ENCODE results near the gene CASP7.

CASP7 gene

DNA sequence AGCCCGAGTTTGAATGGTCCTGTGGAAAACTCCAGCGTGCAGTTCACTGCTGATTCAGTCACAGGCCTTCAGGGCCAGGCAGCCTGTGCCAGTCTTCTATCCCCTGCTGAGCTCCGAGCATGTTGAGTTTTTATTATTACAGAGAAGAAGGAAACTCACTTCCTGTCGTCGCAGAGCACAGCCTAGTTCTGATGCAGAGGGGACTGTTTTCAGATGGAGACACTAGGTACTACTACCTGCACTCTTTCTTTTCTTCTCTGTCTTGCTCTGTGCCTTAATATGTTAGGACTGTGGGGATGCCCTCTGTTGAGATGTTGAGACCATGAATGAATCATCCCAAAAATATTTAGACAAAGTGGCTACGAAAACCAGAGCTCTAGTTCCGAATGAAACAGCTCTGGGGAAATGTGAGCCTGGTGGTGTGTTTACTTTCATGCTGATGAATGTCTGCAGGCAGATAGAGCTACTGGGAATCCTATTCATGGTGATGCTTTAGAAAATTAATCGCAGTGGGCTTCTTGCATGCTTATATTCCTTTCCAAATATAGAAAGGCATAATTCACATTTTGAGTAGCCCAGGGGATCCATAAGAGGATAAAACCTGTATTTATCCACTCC, 29.6 kb downstream of the CASP7 start:
- peaks cover 3% of the 10 kb centered on the region; the same call in 1 of the 2 replicates for H3K9me3 ChIP-seq
- no peak overlapping the region for H3K4me3 ChIP-seq (ENCODE audit: low read depth, low read length)
- TF ChIP-seq, protein P1, sequence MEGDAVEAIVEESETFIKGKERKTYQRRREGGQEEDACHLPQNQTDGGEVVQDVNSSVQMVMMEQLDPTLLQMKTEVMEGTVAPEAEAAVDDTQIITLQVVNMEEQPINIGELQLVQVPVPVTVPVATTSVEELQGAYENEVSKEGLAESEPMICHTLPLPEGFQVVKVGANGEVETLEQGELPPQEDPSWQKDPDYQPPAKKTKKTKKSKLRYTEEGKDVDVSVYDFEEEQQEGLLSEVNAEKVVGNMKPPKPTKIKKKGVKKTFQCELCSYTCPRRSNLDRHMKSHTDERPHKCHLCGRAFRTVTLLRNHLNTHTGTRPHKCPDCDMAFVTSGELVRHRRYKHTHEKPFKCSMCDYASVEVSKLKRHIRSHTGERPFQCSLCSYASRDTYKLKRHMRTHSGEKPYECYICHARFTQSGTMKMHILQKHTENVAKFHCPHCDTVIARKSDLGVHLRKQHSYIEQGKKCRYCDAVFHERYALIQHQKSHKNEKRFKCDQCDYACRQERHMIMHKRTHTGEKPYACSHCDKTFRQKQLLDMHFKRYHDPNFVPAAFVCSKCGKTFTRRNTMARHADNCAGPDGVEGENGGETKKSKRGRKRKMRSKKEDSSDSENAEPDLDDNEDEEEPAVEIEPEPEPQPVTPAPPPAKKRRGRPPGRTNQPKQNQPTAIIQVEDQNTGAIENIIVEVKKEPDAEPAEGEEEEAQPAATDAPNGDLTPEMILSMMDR (IDR thresholded peaks at IDR 0.05; ENCODE audit: low read depth, low read length) = no peak
- no peaks in the 10 kb centered on the region for H3K36me3 ChIP-seq
- no peaks in the 10 kb centered on the region for H3K27me3 ChIP-seq
- H3K4me1 ChIP-seq = no peaks in the 10 kb centered on the region
- DNase-seq = no peak

- H3K36me3 ChIP-seq = no peaks in the 10 kb centered on the region
- TF ChIP-seq, protein P1 (IDR thresholded peaks at IDR 0.05; ENCODE audit: low read depth, low read length) = no peak
- peaks cover 3% of the 10 kb centered on the region; the same call in 1 of the 2 replicates for H3K9me3 ChIP-seq
- DNase-seq = no peak
- no peaks in the 10 kb centered on the region for H3K4me1 ChIP-seq
- no peak overlapping the region for H3K4me3 ChIP-seq (ENCODE audit: low read depth, low read length)
- no peaks in the 10 kb centered on the region for H3K27me3 ChIP-seq
These were observed 31.4 kb downstream of the CASP7 start for GRCh38 chr10:113711142-113711541.

GRCh38 chr10:113712024-113712423, 32.3 kb downstream of the CASP7 start:
- Histone ChIP-seq H3K4me3 (ENCODE audit: low read depth, low read length) (no peak overlapping the region), H3K4me1 (no peaks in the 10 kb centered on the region), H3K27me3 (no peaks in the 10 kb centered on the region), H3K36me3 (no peaks in the 10 kb centered on the region), H3K9me3 (peaks cover 3% of the 10 kb centered on the region; the same call in 1 of the 2 replicates)
- TF ChIP-seq, protein P1 (IDR thresholded peaks at IDR 0.05; ENCODE audit: low read depth, low read length) = no peak
- DNase-seq = no peak

DNA sequence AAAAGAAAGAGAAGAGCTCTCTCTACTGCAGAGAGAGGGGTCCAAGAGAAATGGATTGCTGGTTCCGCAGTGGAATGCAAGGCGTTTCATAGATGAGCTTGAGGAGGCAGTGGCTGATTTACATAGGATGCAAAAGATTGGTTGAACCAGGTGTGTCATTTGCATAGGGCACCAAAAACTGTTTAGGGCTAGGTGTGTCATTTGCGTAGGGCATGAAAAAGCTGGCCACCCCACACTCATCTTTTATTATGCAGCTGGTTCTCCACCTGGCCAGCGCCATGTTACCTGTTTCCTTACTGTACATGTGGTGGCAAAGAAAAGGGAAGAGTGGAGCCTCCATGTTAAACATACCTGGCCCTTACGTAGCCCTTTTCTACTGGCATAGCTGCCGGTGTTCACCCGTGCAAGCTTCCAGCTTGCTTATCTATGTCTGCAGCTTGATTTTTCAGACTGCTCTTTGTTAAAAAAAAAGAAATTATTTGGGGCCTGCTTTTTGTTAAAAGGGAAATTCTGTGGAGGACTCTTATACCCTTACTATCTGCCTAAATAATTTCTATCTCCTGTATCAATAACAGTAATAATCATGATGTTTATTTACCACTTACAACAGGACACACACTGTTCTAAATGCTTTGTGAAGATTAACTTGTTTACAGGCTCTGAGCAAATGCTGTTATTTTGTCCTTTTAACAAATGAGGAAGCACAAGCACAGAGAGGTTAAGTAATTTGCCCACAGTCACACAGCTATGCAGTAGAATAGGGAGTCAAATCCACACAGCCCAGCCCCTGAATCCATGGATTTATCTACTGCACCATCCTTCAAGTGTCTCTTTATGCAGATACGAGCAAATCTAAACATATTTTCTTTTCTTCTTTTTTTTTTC, 33.3 kb downstream of the CASP7 start:
- DNase-seq = no peak
- Histone ChIP-seq H3K36me3 (no peaks in the 10 kb centered on the region), H3K27me3 (no peaks in the 10 kb centered on the region), H3K4me3 (ENCODE audit: low read depth, low read length) (no peak overlapping the region), H3K4me1 (no peaks in the 10 kb centered on the region), H3K9me3 (peaks cover 3% of the 10 kb centered on the region; the same call in 1 of the 2 replicates)
- TF ChIP-seq, protein P1 (IDR thresholded peaks at IDR 0.05; ENCODE audit: low read depth, low read length) = no peak

DNA sequence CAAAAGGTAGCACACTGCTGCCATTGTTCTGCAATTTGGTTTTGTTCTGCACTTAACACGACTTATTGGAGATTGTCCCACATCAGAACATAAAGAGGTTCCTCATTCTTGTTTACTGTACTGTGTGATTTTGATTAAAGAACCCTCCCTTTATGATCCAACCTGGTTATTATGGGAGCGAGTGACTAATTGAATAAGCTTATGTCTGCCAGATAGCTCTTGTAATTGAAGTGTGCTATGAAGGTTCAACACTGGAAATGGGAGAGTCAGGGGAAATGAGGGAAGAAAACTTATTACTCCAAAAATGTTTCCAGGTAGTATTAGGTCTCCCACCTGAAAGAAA, 33.9 kb downstream of the CASP7 start:
- TF ChIP-seq, protein P1 (IDR thresholded peaks at IDR 0.05; ENCODE audit: low read depth, low read length) = no peak
- H3K36me3 ChIP-seq = no peaks in the 10 kb centered on the region
- peaks cover 3% of the 10 kb centered on the region; the same call in 1 of the 2 replicates for H3K9me3 ChIP-seq
- no peak overlapping the region for H3K4me3 ChIP-seq (ENCODE audit: low read depth, low read length)
- no peaks in the 10 kb centered on the region for H3K4me1 ChIP-seq
- DNase-seq = no peak
- no peaks in the 10 kb centered on the region for H3K27me3 ChIP-seq
